Peyer's patch (tissue), 4 donors: ENCODE data around the gene SALL4.

Experiments used
- POLR2A ChIP-seq, 2 donors: fragments of 450-650 bp; IDR thresholded peaks; one replicate each; pipeline ENCODE4 v1.5.1; 2017; ENCODE audit warnings: antibody characterized with exemption in 2 of 2, mild to moderate bottlenecking in 2 of 2, moderate library complexity in 2 of 2
- TF ChIP-seq, protein P1 (sequence below), 6 experiments: fragments of 450-650 bp in 4 of 6; fragments of 200-600 bp in 2 of 6; sonication (generic) in 1 of 6; IDR thresholded peaks; one replicate each; pipeline ENCODE4 v1.5.1; 2017 to 2019; ENCODE audit warnings: antibody characterized with exemption in 6 of 6, mild to moderate bottlenecking in 3 of 6, moderate library complexity in 1 of 6

DNA sequence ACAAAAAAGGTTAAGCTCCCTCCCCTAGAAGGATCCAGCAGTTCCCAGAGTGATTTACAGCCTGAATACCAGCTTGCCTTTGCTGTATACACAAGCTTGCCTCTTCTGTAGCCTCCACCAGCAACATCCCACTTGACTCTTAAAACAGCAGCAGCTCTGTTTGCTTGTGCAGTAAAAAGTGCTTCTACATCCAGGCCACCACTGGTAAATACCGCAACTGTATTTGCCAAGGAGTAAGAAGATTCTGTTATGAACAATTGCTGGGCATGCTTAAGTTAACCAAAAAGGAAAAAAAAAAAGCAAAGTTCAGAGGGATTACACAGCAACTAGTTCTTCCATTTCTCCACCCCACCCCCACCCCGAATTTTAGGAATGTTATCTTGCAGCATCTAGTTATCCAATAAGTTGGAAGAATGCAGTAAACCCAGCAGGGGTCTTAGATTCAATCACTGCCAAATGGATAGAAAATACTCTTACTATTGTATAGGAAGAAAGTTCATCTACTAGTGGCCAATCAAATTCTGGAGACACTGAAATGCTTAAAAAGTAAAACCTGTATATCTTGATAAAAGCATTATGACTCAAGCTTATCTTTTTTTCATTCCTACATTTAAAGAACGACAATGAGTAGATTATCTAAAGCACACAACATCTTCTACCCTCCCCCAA is 4.8 kb downstream of the SALL4 start:
- TF ChIP-seq, protein P1, sequence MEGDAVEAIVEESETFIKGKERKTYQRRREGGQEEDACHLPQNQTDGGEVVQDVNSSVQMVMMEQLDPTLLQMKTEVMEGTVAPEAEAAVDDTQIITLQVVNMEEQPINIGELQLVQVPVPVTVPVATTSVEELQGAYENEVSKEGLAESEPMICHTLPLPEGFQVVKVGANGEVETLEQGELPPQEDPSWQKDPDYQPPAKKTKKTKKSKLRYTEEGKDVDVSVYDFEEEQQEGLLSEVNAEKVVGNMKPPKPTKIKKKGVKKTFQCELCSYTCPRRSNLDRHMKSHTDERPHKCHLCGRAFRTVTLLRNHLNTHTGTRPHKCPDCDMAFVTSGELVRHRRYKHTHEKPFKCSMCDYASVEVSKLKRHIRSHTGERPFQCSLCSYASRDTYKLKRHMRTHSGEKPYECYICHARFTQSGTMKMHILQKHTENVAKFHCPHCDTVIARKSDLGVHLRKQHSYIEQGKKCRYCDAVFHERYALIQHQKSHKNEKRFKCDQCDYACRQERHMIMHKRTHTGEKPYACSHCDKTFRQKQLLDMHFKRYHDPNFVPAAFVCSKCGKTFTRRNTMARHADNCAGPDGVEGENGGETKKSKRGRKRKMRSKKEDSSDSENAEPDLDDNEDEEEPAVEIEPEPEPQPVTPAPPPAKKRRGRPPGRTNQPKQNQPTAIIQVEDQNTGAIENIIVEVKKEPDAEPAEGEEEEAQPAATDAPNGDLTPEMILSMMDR (IDR thresholded peaks at IDR 0.05) = no peak
- TF ChIP-seq POLR2A (IDR thresholded peaks at IDR 0.05) = no peak
